HG03025 (cell line): ENCODE results near the gene RFPL3.
"Not testable (repeated sequence)": the region's sequence is repeated elsewhere in the genome, so short reads cannot be mapped to it uniquely, and the experiment has no call there.

Experiments used
- ATAC-seq: cut with Tn5 transposase; IDR thresholded peaks from one replicate; pipeline ENCODE4 v1.9.1; 2021; ENCODE audit warnings: mild to moderate bottlenecking, moderate library complexity; ENCODE audit not compliant: unreplicated experiment, low FRiP score

The RFPL3 gene

DNA sequence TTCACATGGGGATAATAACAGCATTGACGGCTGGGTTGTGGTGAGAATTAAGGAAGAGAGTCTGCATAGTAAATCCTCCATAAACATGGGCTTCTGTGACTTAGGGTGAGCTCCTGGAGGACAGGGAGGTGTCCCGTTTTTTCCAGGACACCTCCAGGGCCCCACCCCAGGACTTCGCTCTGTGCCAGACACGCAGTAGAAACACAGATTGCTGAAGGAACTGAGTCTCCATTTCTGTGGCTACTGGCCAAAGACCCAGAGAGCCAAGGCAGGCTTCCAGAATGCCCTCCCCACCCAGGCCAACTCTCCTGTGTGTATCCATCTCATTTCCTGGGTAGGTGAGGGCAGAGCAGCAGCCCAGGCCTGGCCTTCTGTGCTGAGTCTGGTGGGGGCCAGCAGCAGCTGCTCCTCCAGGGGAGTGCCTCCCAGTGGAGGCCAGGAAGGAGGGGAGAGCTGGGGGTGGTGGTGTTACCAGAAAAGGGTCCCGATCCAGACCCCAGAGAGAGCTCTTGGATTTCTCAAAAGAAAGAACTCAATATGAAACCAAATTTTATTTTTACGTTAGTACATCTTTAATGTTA lies 9.5 kb upstream of the RFPL3 start:
- ATAC-seq = no peak

DNA sequence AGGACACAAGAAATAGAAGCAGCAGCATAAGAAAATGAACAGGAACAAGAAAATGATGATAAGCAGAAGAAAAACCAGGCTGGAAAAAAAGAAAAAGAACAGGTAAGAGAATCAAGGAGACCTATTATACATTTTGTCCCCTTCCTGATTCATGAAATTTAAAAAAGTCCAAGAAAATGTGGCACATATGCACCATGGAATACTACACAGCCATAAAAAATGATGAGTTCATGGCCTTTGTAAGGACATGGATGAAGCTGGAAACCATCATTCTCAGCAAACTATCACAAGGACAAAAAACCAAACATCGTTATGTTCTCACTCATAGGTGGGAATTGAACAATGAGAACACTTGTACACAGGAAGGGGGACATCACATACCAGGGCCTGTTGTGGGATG lies 5.8 kb upstream of the RFPL3 start:
- not testable (repeated sequence) for ATAC-seq

DNA sequence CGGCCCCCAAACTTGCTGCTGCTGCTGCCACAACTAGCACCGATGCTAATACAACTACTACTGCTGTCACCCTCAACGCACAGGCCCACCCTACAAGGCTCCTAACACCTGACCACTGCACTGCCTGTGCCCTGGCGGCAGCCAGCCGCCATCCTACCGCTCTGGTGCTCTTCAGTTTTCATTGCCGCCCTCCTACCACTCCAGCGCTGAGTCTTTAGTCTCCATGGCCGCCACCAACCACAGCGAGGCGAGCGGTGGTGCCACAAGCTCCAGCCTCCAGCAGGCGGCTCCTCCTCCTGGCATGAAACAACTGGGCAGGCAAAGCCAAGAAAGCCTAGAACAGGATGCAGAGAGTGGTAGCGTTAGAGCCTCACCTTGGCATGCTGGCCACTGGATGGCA lies 5.0 kb upstream of the RFPL3 start:
- no peak for ATAC-seq

DNA sequence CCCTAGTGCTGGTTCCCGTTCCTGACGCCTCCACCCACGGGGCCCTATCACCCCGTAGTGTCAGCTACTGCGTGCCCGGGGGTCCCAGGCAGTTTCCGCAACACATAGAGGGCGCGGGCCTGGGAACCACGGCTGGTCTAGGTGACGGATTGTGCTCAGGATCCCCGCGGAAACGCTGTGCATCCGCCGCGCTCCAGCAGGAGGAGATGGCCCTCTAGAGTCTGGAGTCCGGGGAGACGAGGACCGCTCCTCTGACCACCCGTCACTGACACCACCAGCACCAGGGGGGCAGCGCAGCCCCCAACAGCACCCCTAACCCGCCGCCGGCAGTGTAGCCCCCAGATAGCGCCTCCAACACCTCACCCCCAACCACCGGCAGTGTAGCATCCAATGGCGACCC lies 4.4 kb upstream of the RFPL3 start:
- ATAC-seq = no peak

DNA sequence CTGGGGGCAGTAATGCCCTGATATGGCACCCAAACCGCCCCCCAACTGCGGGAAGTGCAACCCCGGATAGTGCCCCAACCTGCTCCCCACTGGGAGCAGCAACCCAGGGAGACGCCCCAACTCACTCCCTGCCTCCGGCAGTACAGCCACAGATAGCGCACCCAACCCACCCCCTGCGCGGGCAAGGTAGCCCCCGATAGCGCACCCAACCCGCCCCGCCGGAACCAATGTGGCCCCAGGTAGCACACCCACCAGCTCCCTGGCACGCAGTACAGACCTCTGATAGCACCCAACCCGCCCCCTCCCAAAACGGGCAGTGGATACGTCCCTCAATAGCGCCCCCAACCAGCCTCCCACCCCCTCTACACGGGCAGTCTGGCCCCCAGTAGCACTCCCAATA lies 3.8 kb upstream of the RFPL3 start:
- no peak for ATAC-seq

DNA sequence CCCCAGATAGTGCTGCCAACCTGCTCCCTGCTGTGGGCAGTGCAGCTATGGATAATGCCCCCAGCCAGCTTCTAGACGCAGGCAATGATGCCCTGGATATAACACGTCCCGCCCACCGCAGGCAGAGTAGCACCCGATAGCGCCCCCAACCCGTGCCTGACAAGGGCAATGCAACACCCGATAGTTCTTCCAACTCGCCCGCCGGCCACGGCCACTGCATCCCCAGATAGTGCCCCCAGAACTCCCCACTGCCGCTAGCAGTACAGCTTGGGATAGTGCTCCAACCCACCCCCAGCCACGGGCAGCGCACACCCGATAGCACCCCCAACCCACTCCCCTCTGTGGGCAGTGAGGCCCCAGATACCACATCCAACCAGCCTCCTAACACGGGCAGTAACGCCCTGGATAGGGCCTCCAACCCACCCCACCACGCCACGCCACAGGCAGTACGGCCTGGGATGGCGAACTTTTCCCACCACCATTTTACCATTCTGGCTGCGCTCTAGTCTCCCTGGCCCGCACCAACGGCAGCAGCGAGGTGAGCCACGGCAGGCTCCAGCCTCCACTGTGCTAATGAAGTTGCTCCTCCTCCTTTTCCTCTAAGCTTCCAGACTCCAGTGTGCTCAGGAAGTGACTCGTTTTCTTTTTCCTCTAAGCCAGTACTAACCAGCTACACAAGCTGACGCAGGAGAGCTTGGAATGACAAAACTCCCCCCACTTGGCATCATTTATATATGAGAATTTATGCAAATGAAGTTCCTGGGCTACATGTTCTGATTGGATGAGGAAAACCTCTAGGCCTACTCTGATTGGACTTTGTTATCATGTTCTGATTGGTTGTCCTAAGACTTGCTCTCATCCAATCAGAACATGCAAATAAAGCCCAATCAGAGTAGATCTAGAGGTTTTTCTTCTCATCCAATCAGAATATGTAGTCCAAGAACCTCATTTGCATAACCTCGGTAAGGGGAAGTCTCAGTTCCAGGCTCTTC lies 3.0 kb upstream of the RFPL3 start:
- no peak for ATAC-seq

DNA sequence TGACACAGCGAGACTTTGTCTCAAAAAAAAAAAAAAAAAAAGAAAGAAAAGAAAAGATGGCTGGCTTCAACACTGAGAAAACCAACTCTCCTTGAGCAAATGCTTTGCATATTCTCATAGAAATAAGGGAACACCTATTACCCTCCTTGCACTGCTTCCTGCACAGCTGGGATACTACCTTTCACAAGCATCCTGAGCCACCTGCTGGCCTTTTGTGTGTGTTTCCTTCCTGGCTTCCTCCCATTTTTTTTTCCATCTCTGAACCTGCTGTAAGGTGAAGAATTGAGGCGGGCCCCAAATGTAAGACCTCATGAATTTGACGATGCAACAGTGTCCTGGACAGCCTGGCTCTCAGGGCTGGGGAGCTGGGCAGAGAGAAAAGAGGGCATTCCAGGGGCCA lies 1.9 kb upstream of the RFPL3 start:
- no peak for ATAC-seq

DNA sequence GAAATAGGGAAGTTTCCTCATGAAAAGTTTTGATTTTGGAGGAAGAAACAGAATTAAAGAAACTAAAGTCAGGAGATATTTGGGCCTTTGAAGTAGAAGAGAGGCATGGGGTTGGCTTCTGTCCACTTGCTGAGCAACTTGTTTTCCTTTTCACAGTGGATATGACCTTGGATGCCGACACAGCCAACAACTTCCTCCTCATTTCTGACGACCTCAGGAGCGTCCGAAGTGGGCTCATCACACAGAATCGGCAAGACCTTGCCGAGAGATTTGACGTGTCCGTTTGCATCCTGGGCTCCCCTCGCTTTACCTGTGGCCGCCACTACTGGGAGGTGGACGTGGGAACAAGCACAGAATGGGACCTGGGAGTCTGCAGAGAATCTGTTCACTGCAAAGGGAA lies 2.4 kb downstream of the RFPL3 start:
- not testable (repeated sequence) for ATAC-seq

DNA sequence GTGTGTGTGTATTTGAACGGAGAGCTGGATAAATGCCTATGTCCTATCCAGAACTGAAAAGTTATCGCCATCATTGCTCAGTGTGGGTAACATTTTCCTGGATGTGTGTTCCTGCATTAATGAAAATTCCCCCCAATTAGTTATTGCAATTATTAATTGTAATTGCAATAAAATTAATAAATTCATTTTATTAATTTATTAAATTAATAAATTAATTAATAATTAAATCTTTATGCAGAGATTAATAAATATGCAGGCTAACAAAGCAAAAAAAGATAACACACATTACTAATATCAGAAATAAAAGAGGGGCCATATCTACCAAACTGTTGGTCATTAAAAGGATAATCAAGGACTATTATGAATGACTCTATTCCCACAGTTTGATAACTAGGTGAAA lies 3.6 kb downstream of the RFPL3 start:
- no peak for ATAC-seq

DNA sequence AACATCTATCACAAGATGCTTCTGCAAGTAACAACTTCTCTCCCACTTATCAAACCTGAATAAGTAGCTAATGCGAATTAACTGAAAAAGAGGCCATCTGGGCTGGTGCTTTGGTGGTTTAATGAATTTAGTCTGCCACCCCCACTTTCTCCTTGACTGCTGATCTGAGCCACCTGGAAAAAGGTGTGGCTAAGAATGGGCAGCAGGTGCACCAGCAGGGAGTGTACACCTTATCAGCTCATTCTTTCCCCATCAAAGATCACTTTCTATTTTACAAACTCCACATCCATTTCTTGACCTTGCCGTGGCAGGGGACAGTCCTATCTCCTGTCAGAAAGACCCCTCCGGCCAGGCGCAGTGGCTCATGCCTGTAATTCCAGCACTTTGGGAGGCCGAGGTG lies 6.5 kb downstream of the RFPL3 start:
- ATAC-seq = no peak

DNA sequence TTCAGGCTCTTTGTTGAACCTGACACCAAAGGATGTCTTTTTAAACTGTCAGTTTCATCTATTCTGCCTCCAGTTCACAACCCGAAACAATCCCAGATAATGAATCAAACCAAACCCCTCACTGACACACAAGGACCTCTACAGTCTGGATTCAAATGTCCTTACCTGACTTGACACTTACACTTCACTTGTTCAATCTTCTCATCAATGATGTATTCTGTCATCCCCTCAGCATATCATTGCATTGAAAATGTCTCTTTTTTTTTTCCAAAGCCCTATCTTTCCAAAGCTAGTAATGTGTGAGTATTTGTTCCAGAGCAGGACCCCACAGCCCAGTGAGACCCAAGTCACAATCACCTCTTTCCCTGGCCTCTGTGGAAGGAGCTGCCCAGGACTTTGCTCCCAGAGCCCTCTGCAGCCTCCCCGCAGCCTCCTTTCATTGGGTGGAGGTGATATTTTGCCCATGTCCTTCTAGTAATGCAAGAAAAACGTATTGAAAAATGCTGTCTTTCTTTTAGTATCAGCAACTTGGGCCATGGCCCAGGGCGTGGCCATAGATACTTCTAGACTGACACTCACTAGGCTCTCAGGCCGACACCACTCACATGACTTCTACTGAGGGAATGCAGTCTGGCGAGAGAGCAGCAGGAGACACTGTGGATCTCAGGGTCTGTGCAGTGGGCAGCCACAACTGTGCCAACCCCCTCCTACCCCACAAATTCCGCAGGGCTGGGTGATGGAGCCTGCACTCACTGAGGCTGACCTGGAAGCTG lies 18.2 kb downstream of the RFPL3 start:
- no peak for ATAC-seq

DNA sequence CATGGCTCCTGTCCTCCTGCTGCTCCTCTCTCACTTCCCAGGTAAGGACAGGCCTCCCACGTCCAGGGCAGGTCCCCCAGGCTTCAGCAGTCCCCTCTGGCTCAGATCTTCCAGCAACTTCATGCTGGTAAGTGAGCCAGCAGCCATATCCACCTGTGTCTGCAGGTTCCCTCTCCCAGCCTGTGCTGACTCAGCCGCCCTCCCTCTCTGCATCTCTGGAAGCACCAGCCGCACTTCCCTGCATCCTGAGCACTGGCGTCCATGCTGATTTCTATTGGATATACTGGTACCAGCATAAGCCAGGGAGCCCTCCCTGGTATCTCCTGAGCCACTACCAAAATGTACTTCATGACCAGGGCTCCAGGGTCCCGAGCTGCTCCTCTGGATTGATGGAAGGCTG lies 19.0 kb downstream of the RFPL3 start:
- no peak for ATAC-seq

DNA sequence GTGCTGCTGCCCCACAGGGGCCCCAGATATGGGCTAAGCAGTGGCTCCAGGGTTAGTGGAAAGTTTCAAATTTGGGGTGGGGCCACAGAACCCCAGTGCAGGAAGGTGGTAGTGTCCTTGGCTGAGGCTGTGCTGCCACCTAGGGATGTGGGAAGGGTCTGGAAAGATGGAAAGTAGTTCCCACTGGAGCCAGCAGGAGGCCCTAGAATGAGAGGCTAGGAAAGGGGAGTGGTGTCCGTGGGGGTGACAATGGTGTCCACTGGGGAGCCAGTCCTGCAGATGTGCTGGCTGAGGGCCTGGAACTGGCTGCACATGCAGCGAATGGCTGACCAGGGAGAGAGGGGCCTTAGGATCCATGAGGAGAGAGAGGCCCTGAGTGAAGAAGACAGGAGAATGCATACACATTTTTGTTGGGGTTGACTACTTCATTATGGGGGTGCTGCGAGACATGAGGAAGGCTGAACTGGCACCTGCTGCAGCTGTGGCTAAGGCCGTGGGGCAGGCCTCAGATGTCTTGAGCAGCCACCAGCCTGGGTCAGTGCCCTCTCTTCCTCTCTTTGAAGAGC lies 21.1 kb downstream of the RFPL3 start:
- no peak for ATAC-seq

DNA sequence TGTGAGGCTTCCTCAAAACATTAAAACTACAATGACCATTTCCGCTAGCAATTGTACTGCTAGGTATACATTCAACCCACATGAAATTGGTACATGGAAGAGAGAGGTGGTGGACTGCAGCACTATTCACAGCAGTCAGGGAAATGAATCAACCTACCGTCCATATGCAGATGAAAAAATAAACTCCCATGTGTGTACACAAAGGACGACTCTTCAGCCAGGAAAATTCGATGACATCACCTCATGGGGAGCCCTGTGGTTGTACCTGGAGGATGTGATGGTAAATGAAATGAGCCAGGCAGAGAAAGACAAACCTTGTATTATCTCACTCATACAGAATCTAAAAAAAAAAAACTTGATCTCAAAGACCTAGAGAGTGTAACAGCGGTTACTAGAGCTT lies 23.3 kb downstream of the RFPL3 start:
- ATAC-seq = no peak

DNA sequence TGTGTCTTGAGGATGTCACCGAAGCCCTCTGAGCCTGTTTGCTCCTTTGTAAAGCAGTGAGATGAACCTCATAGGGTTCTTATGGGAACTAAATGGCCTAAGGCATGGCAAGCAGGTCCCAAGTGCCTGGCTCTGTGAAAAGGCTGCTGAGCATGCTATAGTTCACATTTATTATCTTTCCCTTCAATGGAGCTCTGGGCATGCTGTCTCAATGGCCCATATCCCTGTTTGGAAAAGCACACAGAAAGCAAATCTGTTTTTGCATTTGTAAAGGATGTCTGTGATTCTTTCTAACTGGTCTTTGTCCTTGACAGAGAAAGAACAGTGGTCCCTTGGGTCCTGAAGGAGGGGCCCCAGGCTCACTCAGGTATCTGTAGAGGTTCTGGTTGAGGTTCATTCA lies 28.0 kb downstream of the RFPL3 start:
- ATAC-seq = no peak

DNA sequence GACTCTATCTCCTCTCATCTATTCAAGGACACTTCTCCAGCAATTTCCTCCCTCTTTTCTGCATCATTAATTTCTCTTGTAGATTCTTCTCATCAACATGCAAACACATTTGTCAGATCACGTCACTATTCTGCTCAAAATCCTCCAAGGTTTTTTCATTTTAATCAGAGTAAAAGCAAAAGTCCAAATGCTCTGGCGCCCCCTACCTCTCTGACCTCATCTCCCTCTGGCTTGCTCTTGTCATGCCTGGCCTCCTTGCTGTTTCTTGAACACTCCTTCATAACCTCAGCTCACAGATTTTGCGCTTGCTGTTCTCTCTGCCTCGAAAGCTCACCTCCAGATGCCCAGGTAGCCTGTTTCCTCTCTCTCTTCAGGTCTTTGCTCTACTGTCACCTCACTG lies 32.0 kb downstream of the RFPL3 start:
- ATAC-seq = no peak

DNA sequence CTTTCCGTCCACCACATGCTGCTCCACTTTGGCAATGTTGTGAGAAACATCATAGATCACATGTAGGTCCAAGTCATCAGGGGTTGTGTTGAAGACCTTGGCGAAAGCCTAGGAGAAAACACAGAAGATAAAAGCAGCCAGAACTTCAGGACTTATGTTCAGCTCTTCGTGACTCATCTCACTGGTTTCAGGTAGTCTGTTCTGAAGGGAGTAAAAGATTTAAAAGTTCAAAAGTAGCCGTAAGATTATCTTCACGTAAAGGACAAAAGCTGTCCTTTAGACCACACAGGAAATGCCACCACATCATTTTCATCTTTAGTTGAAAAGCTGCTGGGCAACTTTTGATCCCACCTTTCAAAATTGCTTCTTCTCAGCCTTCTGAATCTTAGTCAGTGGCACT lies 37.4 kb downstream of the RFPL3 start:
- ATAC-seq = no peak

DNA sequence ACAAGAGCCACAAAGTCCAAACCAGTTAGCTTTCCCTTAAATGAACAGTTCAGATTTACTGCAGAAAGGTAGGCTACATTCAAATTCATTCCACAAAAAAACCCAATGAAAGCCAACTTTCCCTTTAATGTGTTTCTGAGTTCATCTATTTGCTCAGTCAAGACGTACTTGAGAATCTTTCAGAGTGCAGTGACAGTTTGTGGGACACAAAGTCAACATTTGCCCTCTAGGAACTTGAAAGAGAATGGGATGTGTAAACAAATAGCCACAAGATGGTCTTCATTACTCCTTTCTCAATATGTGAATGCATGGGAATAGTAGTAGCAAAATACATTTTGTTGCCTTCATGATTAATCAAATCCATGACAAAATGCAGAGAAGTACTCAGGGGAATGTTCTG lies 38.6 kb downstream of the RFPL3 start:
- ATAC-seq = no peak

DNA sequence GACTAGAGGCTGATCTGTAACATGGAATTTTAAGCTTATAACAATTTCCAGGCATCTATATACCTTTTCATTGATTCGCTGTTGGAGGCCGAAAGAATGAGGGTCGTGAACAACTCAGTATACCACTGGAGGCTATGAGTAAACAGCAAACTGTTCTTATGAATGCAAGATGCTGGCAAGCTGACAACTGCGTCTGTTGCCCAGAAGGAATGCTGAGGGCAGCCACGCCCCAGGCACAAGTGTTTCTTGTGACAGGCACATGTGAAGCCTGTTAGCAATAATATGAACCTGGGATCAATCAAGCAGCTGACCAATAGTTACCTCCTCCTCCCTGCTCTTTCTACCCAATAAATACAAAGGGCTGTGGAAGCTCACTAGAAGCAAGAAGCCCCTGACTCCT lies 39.1 kb downstream of the RFPL3 start:
- no peak for ATAC-seq

DNA sequence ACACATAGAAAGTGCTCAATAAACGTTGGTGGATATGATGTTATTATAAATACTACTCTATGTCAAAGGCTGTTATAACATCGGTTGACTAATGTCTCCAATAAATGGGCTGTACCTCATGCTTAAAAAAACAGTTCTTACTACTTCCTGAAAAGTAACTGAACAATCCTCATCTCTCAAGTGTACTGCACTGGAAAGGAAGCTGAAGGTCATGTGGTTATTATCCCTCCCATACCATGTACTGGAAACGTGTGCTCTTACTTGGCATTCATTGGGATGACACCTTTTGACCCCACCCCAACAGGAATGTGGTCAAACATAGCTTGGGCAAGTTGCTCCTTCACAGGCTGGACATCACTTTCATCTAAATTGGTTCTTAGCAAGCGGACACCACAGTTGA lies 43.8 kb downstream of the RFPL3 start:
- no peak for ATAC-seq

DNA sequence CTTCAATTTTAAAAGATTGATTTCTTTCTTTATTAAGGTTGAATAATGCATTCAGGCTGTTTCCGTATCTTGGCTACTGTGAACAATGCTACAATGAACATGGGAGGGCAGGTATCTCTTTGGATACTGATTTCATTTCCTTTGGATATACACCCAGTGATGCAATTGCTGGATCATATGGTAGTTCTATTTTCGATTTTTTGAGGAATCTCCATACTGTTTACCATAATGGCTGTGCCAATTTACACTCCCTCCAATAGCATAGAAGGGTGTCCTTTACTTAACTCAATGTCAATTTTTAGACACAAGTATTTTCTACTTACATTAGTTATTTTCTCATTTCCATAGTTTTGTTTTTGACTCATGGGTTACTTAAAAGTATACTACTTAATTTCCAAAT lies 46.4 kb downstream of the RFPL3 start:
- no peak for ATAC-seq
